HEK293 (cell line): Measurements from ENCODE around the gene PDF.
A peak's percentile ranks its signal among the peaks of the same experiment; 100 is the strongest.

Experiments used
- RBAK ChIP-seq: fragments of 450-650 bp; formaldehyde crosslinking; IDR thresholded peaks from 2 replicates; pipeline ENCODE4 v1.5.1; 2016; ENCODE audit warnings: missing biosample characterization, missing genetic modification characterization
- ZBTB8A ChIP-seq: fragments of 450-650 bp; formaldehyde crosslinking; IDR thresholded peaks from 2 replicates; pipeline ENCODE4 v1.5.1; 2016; ENCODE audit warnings: missing biosample characterization, missing genetic modification characterization
- ZNF114 ChIP-seq: fragments of 450-650 bp; formaldehyde crosslinking; IDR thresholded peaks from 2 replicates; pipeline ENCODE4 v1.5.0; 2017; ENCODE audit warnings: missing biosample characterization, missing genetic modification characterization
- ZNF174 ChIP-seq: fragments of 450-650 bp; formaldehyde crosslinking; IDR thresholded peaks from 2 replicates; pipeline ENCODE4 v1.5.0; 2017; ENCODE audit warnings: missing biosample characterization, mild to moderate bottlenecking, missing genetic modification characterization
- ZNF214 ChIP-seq: fragments of 450-650 bp; formaldehyde crosslinking; IDR thresholded peaks from 2 replicates; pipeline ENCODE4 v1.5.1; 2017; ENCODE audit warnings: missing biosample characterization, mild to moderate bottlenecking, missing genetic modification characterization, borderline replicate concordance
- ZNF473 ChIP-seq: fragments of 450-650 bp; formaldehyde crosslinking; IDR thresholded peaks from 2 replicates; pipeline ENCODE4 v1.5.1; 2017; ENCODE audit warnings: missing biosample characterization, missing genetic modification characterization
- ZNF510 ChIP-seq: fragments of 450-650 bp; formaldehyde crosslinking; IDR thresholded peaks from 2 replicates; pipeline ENCODE4 v1.5.1; 2018; ENCODE audit warnings: mild to moderate bottlenecking, missing genetic modification characterization, missing biosample characterization; ENCODE audit not compliant: insufficient replicate concordance
- ZNF560 ChIP-seq: fragments of 450-650 bp; formaldehyde crosslinking; IDR thresholded peaks from 2 replicates; pipeline ENCODE4 v1.5.1; 2017; ENCODE audit warnings: missing biosample characterization, missing genetic modification characterization, borderline replicate concordance
- ZNF561 ChIP-seq: fragments of 450-650 bp; IDR thresholded peaks from 2 replicates; pipeline ENCODE4 v1.5.1; 2018; ENCODE audit warnings: missing biosample characterization, missing genetic modification characterization, borderline replicate concordance
- ZNF621 ChIP-seq: fragments of 450-650 bp; formaldehyde crosslinking; IDR thresholded peaks from 2 replicates; pipeline ENCODE4 v1.5.1; 2017; ENCODE audit warnings: missing biosample characterization, missing genetic modification characterization
- ZNF837 ChIP-seq: fragments of 450-650 bp; formaldehyde crosslinking; IDR thresholded peaks from 2 replicates; pipeline ENCODE4 v1.5.1; 2016; ENCODE audit warnings: missing biosample characterization, missing genetic modification characterization
- ZSCAN16 ChIP-seq: fragments of 450-650 bp; formaldehyde crosslinking; IDR thresholded peaks from 2 replicates; pipeline ENCODE4 v1.5.1; 2016; ENCODE audit warnings: missing biosample characterization, missing genetic modification characterization
- TF ChIP-seq, protein P1 (sequence below): fragments of 450-650 bp; formaldehyde crosslinking; conservative IDR thresholded peaks from 2 replicates; pipeline ENCODE4 v1.5.1; 2016; ENCODE audit warnings: low read depth, missing biosample characterization, missing genetic modification characterization
- TF ChIP-seq, protein P2 (sequence below): fragments of 450-650 bp; formaldehyde crosslinking; IDR thresholded peaks from 2 replicates; pipeline ENCODE4 v1.5.1; 2016; ENCODE audit warnings: missing biosample characterization, missing genetic modification characterization
- TF ChIP-seq, protein P3 (sequence below): fragments of 450-650 bp; formaldehyde crosslinking; IDR thresholded peaks from 2 replicates; pipeline ENCODE4 v1.5.1; 2016; ENCODE audit warnings: missing biosample characterization, missing genetic modification characterization, low read depth
- TF ChIP-seq, protein P4 (sequence below): fragments of 450-650 bp; formaldehyde crosslinking; IDR thresholded peaks from 2 replicates; pipeline ENCODE4 v1.5.1; 2016; ENCODE audit warnings: missing biosample characterization, missing genetic modification characterization
- TF ChIP-seq, protein P5 (sequence below): fragments of 450-650 bp; formaldehyde crosslinking; IDR thresholded peaks from 2 replicates; pipeline ENCODE4 v1.5.1; 2016; ENCODE audit warnings: missing biosample characterization, missing genetic modification characterization
- TF ChIP-seq, protein P6 (sequence below): fragments of 450-650 bp; formaldehyde crosslinking; conservative IDR thresholded peaks from 2 replicates; pipeline ENCODE4 v1.5.1; 2016; ENCODE audit warnings: low read depth, missing biosample characterization, missing genetic modification characterization
- TF ChIP-seq, protein P7 (sequence below): fragments of 450-650 bp; formaldehyde crosslinking; IDR thresholded peaks from 2 replicates; pipeline ENCODE4 v1.5.1; 2016; ENCODE audit warnings: missing biosample characterization, missing genetic modification characterization

The PDF gene

DNA sequence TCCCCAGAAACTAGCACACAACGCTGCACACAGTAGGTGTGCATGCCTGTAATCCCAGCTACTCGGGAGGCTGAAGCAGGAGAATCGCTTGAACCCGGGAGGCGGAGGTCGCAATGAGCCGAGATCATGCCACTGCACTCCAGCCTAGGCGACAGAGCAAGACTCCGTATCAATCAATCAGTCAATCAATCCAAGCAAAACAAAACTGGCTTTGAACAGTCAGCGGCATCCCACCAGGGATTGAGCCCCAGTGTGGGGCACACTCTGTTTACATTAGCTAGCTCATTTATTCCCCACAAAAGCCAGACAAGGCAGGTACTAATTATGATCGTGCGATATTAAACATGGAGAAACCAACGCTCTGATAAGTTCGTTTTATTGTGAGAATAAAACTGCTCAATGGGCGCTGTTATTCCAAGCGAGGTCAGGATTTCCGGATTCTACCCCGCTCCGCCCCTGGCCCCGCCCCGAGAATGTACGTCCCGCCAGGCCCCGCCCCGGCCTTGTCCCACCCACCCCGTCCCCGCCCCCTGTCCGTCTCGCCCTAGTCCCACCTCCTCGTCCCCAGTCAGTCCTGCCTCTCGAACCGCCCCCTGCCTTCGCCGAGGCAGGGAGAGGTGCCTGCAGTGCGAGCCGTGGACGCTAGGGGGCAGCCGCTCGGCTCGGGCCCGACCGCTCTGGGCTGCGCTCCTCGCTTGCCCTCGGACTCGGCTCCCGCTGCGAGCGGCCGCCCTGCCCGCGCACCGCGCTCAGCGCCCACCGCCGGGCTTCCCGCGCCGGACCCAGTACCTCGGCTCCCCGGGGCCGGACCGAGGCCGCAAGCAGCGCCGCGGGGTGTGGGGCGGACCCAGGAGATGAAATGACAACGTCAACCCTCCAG, 19.5 kb downstream of the PDF start, which contains the start of gene VPS4A (continued):
- TF ChIP-seq ZNF621 (tag by site-specific recombination) = no peak
- TF ChIP-seq RBAK (tag by site-specific recombination) = no peak
- peak; percentile 87 for TF ChIP-seq ZBTB8A (tag by site-specific recombination)
- TF ChIP-seq, protein P1, sequence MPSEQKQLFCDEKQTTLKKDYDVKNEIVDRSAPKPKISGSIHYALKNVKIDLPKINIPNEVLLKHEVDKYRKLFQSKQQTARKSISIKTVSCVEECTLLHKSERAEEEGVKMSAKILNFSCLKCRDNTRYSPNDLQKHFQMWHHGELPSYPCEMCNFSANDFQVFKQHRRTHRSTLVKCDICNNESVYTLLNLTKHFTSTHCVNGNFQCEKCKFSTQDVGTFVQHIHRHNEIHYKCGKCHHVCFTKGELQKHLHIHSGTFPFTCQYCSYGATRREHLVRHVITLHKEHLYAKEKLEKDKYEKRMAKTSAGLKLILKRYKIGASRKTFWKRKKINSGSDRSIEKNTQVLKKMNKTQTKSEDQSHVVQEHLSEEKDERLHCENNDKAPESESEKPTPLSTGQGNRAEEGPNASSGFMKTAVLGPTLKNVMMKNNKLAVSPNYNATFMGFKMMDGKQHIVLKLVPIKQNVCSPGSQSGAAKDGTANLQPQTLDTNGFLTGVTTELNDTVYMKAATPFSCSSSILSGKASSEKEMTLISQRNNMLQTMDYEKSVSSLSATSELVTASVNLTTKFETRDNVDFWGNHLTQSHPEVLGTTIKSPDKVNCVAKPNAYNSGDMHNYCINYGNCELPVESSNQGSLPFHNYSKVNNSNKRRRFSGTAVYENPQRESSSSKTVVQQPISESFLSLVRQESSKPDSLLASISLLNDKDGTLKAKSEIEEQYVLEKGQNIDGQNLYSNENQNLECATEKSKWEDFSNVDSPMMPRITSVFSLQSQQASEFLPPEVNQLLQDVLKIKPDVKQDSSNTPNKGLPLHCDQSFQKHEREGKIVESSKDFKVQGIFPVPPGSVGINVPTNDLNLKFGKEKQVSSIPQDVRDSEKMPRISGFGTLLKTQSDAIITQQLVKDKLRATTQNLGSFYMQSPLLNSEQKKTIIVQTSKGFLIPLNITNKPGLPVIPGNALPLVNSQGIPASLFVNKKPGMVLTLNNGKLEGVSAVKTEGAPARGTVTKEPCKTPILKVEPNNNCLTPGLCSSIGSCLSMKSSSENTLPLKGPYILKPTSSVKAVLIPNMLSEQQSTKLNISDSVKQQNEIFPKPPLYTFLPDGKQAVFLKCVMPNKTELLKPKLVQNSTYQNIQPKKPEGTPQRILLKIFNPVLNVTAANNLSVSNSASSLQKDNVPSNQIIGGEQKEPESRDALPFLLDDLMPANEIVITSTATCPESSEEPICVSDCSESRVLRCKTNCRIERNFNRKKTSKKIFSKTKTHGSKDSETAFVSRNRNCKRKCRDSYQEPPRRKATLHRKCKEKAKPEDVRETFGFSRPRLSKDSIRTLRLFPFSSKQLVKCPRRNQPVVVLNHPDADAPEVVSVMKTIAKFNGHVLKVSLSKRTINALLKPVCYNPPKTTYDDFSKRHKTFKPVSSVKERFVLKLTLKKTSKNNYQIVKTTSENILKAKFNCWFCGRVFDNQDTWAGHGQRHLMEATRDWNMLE (tag by site-specific recombination) = no peak
- TF ChIP-seq, protein P2, sequence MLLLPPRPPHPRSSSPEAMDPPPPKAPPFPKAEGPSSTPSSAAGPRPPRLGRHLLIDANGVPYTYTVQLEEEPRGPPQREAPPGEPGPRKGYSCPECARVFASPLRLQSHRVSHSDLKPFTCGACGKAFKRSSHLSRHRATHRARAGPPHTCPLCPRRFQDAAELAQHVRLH (tag by site-specific recombination) = no peak
- TF ChIP-seq ZNF510 (tag by site-specific recombination) = no peak
- TF ChIP-seq, protein P3, sequence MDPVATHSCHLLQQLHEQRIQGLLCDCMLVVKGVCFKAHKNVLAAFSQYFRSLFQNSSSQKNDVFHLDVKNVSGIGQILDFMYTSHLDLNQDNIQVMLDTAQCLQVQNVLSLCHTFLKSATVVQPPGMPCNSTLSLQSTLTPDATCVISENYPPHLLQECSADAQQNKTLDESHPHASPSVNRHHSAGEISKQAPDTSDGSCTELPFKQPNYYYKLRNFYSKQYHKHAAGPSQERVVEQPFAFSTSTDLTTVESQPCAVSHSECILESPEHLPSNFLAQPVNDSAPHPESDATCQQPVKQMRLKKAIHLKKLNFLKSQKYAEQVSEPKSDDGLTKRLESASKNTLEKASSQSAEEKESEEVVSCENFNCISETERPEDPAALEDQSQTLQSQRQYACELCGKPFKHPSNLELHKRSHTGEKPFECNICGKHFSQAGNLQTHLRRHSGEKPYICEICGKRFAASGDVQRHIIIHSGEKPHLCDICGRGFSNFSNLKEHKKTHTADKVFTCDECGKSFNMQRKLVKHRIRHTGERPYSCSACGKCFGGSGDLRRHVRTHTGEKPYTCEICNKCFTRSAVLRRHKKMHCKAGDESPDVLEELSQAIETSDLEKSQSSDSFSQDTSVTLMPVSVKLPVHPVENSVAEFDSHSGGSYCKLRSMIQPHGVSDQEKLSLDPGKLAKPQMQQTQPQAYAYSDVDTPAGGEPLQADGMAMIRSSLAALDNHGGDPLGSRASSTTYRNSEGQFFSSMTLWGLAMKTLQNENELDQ = no peak
- TF ChIP-seq, protein P4, sequence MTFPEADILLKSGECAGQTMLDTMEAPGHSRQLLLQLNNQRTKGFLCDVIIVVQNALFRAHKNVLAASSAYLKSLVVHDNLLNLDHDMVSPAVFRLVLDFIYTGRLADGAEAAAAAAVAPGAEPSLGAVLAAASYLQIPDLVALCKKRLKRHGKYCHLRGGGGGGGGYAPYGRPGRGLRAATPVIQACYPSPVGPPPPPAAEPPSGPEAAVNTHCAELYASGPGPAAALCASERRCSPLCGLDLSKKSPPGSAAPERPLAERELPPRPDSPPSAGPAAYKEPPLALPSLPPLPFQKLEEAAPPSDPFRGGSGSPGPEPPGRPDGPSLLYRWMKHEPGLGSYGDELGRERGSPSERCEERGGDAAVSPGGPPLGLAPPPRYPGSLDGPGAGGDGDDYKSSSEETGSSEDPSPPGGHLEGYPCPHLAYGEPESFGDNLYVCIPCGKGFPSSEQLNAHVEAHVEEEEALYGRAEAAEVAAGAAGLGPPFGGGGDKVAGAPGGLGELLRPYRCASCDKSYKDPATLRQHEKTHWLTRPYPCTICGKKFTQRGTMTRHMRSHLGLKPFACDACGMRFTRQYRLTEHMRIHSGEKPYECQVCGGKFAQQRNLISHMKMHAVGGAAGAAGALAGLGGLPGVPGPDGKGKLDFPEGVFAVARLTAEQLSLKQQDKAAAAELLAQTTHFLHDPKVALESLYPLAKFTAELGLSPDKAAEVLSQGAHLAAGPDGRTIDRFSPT (tag by site-specific recombination) = no peak
- 0 out of 2 replicates have a peak, but pooled peaks have one; percentile 50 for TF ChIP-seq ZSCAN16 (tag by site-specific recombination)
- TF ChIP-seq ZNF561 (tag by site-specific recombination) = peak; percentile 88
- no peak for TF ChIP-seq ZNF214 (tag by site-specific recombination)
- no peak for TF ChIP-seq ZNF560 (tag by site-specific recombination)
- TF ChIP-seq, protein P5, sequence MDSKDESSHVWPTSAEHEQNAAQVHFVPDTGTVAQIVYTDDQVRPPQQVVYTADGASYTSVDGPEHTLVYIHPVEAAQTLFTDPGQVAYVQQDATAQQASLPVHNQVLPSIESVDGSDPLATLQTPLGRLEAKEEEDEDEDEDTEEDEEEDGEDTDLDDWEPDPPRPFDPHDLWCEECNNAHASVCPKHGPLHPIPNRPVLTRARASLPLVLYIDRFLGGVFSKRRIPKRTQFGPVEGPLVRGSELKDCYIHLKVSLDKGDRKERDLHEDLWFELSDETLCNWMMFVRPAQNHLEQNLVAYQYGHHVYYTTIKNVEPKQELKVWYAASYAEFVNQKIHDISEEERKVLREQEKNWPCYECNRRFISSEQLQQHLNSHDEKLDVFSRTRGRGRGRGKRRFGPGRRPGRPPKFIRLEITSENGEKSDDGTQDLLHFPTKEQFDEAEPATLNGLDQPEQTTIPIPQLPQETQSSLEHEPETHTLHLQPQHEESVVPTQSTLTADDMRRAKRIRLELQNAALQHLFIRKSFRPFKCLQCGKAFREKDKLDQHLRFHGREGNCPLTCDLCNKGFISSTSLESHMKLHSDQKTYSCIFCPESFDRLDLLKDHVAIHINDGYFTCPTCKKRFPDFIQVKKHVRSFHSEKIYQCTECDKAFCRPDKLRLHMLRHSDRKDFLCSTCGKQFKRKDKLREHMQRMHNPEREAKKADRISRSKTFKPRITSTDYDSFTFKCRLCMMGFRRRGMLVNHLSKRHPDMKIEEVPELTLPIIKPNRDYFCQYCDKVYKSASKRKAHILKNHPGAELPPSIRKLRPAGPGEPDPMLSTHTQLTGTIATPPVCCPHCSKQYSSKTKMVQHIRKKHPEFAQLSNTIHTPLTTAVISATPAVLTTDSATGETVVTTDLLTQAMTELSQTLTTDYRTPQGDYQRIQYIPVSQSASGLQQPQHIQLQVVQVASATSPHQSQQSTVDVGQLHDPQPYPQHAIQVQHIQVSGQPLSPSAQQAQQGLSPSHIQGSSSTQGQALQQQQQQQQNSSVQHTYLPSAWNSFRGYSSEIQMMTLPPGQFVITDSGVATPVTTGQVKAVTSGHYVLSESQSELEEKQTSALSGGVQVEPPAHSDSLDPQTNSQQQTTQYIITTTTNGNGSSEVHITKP (tag by site-specific recombination) = 0 out of 2 replicates have a peak, but pooled peaks have one; percentile 10
- TF ChIP-seq, protein P6, sequence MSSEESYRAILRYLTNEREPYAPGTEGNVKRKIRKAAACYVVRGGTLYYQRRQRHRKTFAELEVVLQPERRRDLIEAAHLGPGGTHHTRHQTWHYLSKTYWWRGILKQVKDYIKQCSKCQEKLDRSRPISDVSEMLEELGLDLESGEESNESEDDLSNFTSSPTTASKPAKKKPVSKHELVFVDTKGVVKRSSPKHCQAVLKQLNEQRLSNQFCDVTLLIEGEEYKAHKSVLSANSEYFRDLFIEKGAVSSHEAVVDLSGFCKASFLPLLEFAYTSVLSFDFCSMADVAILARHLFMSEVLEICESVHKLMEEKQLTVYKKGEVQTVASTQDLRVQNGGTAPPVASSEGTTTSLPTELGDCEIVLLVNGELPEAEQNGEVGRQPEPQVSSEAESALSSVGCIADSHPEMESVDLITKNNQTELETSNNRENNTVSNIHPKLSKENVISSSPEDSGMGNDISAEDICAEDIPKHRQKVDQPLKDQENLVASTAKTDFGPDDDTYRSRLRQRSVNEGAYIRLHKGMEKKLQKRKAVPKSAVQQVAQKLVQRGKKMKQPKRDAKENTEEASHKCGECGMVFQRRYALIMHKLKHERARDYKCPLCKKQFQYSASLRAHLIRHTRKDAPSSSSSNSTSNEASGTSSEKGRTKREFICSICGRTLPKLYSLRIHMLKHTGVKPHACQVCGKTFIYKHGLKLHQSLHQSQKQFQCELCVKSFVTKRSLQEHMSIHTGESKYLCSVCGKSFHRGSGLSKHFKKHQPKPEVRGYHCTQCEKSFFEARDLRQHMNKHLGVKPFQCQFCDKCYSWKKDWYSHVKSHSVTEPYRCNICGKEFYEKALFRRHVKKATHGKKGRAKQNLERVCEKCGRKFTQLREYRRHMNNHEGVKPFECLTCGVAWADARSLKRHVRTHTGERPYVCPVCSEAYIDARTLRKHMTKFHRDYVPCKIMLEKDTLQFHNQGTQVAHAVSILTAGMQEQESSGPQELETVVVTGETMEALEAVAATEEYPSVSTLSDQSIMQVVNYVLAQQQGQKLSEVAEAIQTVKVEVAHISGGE (tag by site-specific recombination) = 0 out of 2 replicates have a peak, but pooled peaks have one; percentile 6
- TF ChIP-seq ZNF473 = no peak
- peak; percentile 67; the same call in 1 of the 2 replicates for TF ChIP-seq ZNF174 (tag by site-specific recombination)
- no peak for TF ChIP-seq ZNF837 (tag by site-specific recombination)
- TF ChIP-seq, protein P7, sequence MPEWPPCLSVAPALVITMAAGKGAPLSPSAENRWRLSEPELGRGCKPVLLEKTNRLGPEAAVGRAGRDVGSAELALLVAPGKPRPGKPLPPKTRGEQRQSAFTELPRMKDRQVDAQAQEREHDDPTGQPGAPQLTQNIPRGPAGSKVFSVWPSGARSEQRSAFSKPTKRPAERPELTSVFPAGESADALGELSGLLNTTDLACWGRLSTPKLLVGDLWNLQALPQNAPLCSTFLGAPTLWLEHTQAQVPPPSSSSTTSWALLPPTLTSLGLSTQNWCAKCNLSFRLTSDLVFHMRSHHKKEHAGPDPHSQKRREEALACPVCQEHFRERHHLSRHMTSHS (tag by site-specific recombination) = no peak
- no peak for TF ChIP-seq ZNF114 (tag by site-specific recombination)
